ENCODE measurements around the gene UST.

Gene UST

DNA sequence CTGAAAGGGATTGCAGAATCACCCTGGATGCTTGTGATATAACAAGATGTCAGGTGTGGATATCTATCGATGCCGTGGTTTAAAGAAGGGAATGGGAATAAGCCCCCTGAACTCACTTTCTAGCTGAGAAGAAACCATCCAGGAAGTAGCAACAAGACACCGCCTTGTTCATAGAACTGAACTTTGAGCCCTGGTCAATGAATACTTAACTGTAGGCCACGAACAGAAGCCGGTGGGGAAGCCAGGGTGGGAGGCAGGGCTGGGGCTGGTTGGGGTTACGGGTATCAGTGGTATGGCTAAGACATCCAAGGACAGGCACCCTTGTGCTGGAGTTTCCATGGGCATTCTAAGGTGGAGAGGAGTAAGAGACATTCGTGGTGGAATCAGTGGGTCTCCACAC lies 61.0 kb downstream of the UST start:
- peaks cover 11% of the 10 kb centered on the region for H3K27me3 ChIP-seq (ENCODE audit: control insufficient read depth, low read length)
- H3K79me2 ChIP-seq (ENCODE audit: control insufficient read depth, low read length): no peaks in the 10 kb centered on the region
- TF ChIP-seq, protein P1, sequence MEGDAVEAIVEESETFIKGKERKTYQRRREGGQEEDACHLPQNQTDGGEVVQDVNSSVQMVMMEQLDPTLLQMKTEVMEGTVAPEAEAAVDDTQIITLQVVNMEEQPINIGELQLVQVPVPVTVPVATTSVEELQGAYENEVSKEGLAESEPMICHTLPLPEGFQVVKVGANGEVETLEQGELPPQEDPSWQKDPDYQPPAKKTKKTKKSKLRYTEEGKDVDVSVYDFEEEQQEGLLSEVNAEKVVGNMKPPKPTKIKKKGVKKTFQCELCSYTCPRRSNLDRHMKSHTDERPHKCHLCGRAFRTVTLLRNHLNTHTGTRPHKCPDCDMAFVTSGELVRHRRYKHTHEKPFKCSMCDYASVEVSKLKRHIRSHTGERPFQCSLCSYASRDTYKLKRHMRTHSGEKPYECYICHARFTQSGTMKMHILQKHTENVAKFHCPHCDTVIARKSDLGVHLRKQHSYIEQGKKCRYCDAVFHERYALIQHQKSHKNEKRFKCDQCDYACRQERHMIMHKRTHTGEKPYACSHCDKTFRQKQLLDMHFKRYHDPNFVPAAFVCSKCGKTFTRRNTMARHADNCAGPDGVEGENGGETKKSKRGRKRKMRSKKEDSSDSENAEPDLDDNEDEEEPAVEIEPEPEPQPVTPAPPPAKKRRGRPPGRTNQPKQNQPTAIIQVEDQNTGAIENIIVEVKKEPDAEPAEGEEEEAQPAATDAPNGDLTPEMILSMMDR (IDR thresholded peaks at IDR 0.05; ENCODE audit: low read depth, low read length, poor library complexity, severe bottlenecking): no peak
- no peak for TF ChIP-seq EZH2phosphoT487 (IDR thresholded peaks at IDR 0.05; ENCODE audit: borderline replicate concordance, low read length)
- H3K27ac ChIP-seq (ENCODE audit: low read depth, low read length): no peak overlapping the region
- H3K4me1 ChIP-seq (ENCODE audit: control insufficient read depth, low read length): no peaks in the 10 kb centered on the region
- H4K20me1 ChIP-seq (ENCODE audit: control insufficient read depth, insufficient read depth, low read depth, low read length): no peaks in the 10 kb centered on the region
- no peak overlapping the region for H3K4me2 ChIP-seq (ENCODE audit: low read length)
- no peaks in the 10 kb centered on the region for H3K9me2 ChIP-seq (replicated peaks; ENCODE audit: control insufficient read depth, low read length)
- H3K36me3 ChIP-seq (ENCODE audit: control insufficient read depth, low read length): no peaks in the 10 kb centered on the region
- H3F3A ChIP-seq (ENCODE audit: control insufficient read depth, insufficient read depth): no peaks in the 10 kb centered on the region
- H3K4me3 ChIP-seq (ENCODE audit: low read length): no peak overlapping the region
- no peaks in the 10 kb centered on the region for H3K9me3 ChIP-seq (ENCODE audit: control insufficient read depth, insufficient read depth, low read length)

GRCh38 chr6:148808786-148809304 lies 62.0 kb downstream of the UST start:
- no peaks in the 10 kb centered on the region for H4K20me1 ChIP-seq (ENCODE audit: control insufficient read depth, insufficient read depth, low read depth, low read length)
- no peak overlapping the region for H3K4me2 ChIP-seq (ENCODE audit: low read length)
- H3K4me1 ChIP-seq (ENCODE audit: control insufficient read depth, low read length): no peaks in the 10 kb centered on the region
- no peaks in the 10 kb centered on the region for H3K79me2 ChIP-seq (ENCODE audit: control insufficient read depth, low read length)
- no peaks in the 10 kb centered on the region for H3K9me2 ChIP-seq (replicated peaks; ENCODE audit: control insufficient read depth, low read length)
- H3F3A ChIP-seq (ENCODE audit: control insufficient read depth, insufficient read depth): no peaks in the 10 kb centered on the region
- peaks cover 11% of the 10 kb centered on the region for H3K27me3 ChIP-seq (ENCODE audit: control insufficient read depth, low read length)
- TF ChIP-seq EZH2phosphoT487 (IDR thresholded peaks at IDR 0.05; ENCODE audit: borderline replicate concordance, low read length): no peak
- TF ChIP-seq, protein P1 (IDR thresholded peaks at IDR 0.05; ENCODE audit: low read depth, low read length, poor library complexity, severe bottlenecking): no peak
- H3K36me3 ChIP-seq (ENCODE audit: control insufficient read depth, low read length): no peaks in the 10 kb centered on the region
- no peaks in the 10 kb centered on the region for H3K9me3 ChIP-seq (ENCODE audit: control insufficient read depth, insufficient read depth, low read length)
- H3K4me3 ChIP-seq (ENCODE audit: low read length): no peak overlapping the region
- no peak overlapping the region for H3K27ac ChIP-seq (ENCODE audit: low read depth, low read length)

DNA sequence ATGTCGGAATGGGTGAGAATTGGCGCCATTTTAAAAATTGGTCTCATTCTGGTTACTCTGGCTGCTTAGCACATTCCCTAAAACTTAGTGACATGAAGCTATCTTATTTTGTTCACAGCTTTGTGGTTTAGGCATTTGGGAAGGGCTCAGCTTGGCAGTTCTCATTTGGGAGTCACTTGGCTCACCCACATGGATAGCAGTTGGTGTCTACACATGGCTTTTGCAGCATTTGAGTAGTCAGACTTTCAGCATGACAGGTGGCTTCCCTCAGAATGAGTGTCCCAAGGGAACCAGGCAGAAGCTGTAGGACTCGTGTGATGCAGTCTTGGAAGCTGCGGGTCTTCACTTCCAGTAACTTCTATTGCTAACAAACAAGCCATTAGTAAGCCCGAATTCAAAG lies 64.6 kb downstream of the UST start:
- no peaks in the 10 kb centered on the region for H3K79me2 ChIP-seq (ENCODE audit: control insufficient read depth, low read length)
- no peak overlapping the region for H3K4me3 ChIP-seq (ENCODE audit: low read length)
- H3K4me1 ChIP-seq (ENCODE audit: control insufficient read depth, low read length): no peaks in the 10 kb centered on the region
- no peaks in the 10 kb centered on the region for H3F3A ChIP-seq (ENCODE audit: control insufficient read depth, insufficient read depth)
- no peak for TF ChIP-seq EZH2phosphoT487 (IDR thresholded peaks at IDR 0.05; ENCODE audit: borderline replicate concordance, low read length)
- TF ChIP-seq, protein P1 (IDR thresholded peaks at IDR 0.05; ENCODE audit: low read depth, low read length, poor library complexity, severe bottlenecking): no peak
- peaks cover 7% of the 10 kb centered on the region; the same call in 1 of the 2 replicates for H3K27me3 ChIP-seq (ENCODE audit: control insufficient read depth, low read length)
- no peaks in the 10 kb centered on the region for H3K9me3 ChIP-seq (ENCODE audit: control insufficient read depth, insufficient read depth, low read length)
- no peaks in the 10 kb centered on the region for H3K36me3 ChIP-seq (ENCODE audit: control insufficient read depth, low read length)
- H3K9me2 ChIP-seq (replicated peaks; ENCODE audit: control insufficient read depth, low read length): no peaks in the 10 kb centered on the region
- no peaks in the 10 kb centered on the region for H4K20me1 ChIP-seq (ENCODE audit: control insufficient read depth, insufficient read depth, low read depth, low read length)
- no peak overlapping the region for H3K27ac ChIP-seq (ENCODE audit: low read depth, low read length)
- no peak overlapping the region for H3K4me2 ChIP-seq (ENCODE audit: low read length)
